Measurements from ENCODE around the gene IL17B.

IL17B gene

GRCh38 chr5:149356391-149356790, 22.7 kb downstream of the IL17B start:
- no peak overlapping the region for H3K18ac ChIP-seq (ENCODE audit: low read length)
- H3K4ac ChIP-seq (ENCODE audit: low read length): no peak overlapping the region
- H2AK5ac ChIP-seq (ENCODE audit: low read depth, low read length): no peak overlapping the region
- no peak overlapping the region for H3K4me2 ChIP-seq (ENCODE audit: insufficient read depth, low read length, poor library complexity, severe bottlenecking)
- DNase-seq (ENCODE audit: low spot score): no peak
- no peak overlapping the region for H2BK5ac ChIP-seq (ENCODE audit: low read length)
- no peak overlapping the region for H2BK12ac ChIP-seq (ENCODE audit: low read length)
- H3K23ac ChIP-seq (ENCODE audit: low read depth, low read length, poor library complexity): no peak overlapping the region
- H3K27me3 ChIP-seq (ENCODE audit: control insufficient read depth in 3 of 3, insufficient read depth in 3 of 3, low read depth in 1 of 3, low read length in 3 of 3): no peaks in the 10 kb centered on the region
- no peak overlapping the region for H2BK120ac ChIP-seq (ENCODE audit: low read depth, low read length)
- H3K36me3 ChIP-seq (replicated peaks in 1 of 2; ENCODE audit: control insufficient read depth in 2 of 2, insufficient read depth in 2 of 2, low read length in 2 of 2): peaks cover 5 to 48% of the 10 kb centered on the region in 2 donors
- H2AFZ ChIP-seq (ENCODE audit: low read length): no peak overlapping the region
- no peak overlapping the region for H3K27ac ChIP-seq (replicated peaks; ENCODE audit: low read length)
- no peak overlapping the region for H2BK15ac ChIP-seq (ENCODE audit: low read length)
- H3K4me1 ChIP-seq (ENCODE audit: control insufficient read depth in 2 of 2, insufficient read depth in 1 of 2, low read depth in 1 of 2, low read length in 2 of 2): peaks cover 3 to 5% of the 10 kb centered on the region in 2 donors
- WGBS, 2 donors (ENCODE audit: extremely low coverage in 2 of 2, insufficient read length in 2 of 2, insufficient replicate concordance in 1 of 2): no CpG with 5 or more reads among the region's 8 CpGs
- H4K8ac ChIP-seq (ENCODE audit: low read depth, low read length): no peak overlapping the region
- H3K4me3 ChIP-seq (ENCODE audit: low read length in 2 of 2): no peak overlapping the region
- no peak overlapping the region for H4K91ac ChIP-seq (ENCODE audit: low read depth, low read length, poor library complexity)
- H3K9me3 ChIP-seq (replicated peaks in 1 of 2; ENCODE audit: control insufficient read depth in 2 of 2, insufficient read depth in 1 of 2, low read depth in 1 of 2, low read length in 2 of 2): no peaks in the 10 kb centered on the region
- H3K14ac ChIP-seq (ENCODE audit: low read length): no peak overlapping the region
- H3K79me1 ChIP-seq (ENCODE audit: low read depth, low read length): no peaks in the 10 kb centered on the region
- no peak overlapping the region for H3K9ac ChIP-seq (ENCODE audit: low read depth, low read length, poor library complexity)

GRCh38 chr5:149355688-149356087, 23.4 kb downstream of the IL17B start:
- Histone ChIP-seq H3K9ac (ENCODE audit: low read depth, low read length, poor library complexity) (no peak overlapping the region), H2AFZ (ENCODE audit: low read length) (no peak overlapping the region), H2BK15ac (ENCODE audit: low read length) (no peak overlapping the region), H2BK5ac (ENCODE audit: low read length) (no peak overlapping the region), H3K14ac (ENCODE audit: low read length) (no peak overlapping the region), H3K36me3 (replicated peaks in 1 of 2; ENCODE audit: control insufficient read depth in 2 of 2, insufficient read depth in 2 of 2, low read length in 2 of 2) (peaks cover 9 to 55% of the 10 kb centered on the region in 2 donors), H2BK120ac (ENCODE audit: low read depth, low read length) (no peak overlapping the region), H3K4me2 (ENCODE audit: insufficient read depth, low read length, poor library complexity, severe bottlenecking) (no peak overlapping the region), H3K9me3 (replicated peaks in 1 of 2; ENCODE audit: control insufficient read depth in 2 of 2, insufficient read depth in 1 of 2, low read depth in 1 of 2, low read length in 2 of 2) (no peaks in the 10 kb centered on the region), H3K4ac (ENCODE audit: low read length) (no peak overlapping the region), H4K8ac (ENCODE audit: low read depth, low read length) (no peak overlapping the region), H3K18ac (ENCODE audit: low read length) (no peak overlapping the region), H3K79me1 (ENCODE audit: low read depth, low read length) (no peaks in the 10 kb centered on the region), H3K23ac (ENCODE audit: low read depth, low read length, poor library complexity) (no peak overlapping the region), H3K4me3 (ENCODE audit: low read length in 2 of 2) (no peak overlapping the region), H3K27ac (replicated peaks; ENCODE audit: low read length) (no peak overlapping the region), H3K27me3 (ENCODE audit: control insufficient read depth in 3 of 3, insufficient read depth in 3 of 3, low read depth in 1 of 3, low read length in 3 of 3) (no peaks in the 10 kb centered on the region), H2AK5ac (ENCODE audit: low read depth, low read length) (no peak overlapping the region), H3K4me1 (ENCODE audit: control insufficient read depth in 2 of 2, insufficient read depth in 1 of 2, low read depth in 1 of 2, low read length in 2 of 2) (peaks cover 3 to 5% of the 10 kb centered on the region in 2 donors), H2BK12ac (ENCODE audit: low read length) (no peak overlapping the region), H4K91ac (ENCODE audit: low read depth, low read length, poor library complexity) (no peak overlapping the region)
- DNase-seq (ENCODE audit: low spot score): no peak
- no CpG with 5 or more reads among the region's 1 CpG for WGBS, 2 donors (ENCODE audit: extremely low coverage in 2 of 2, insufficient read length in 2 of 2, insufficient replicate concordance in 1 of 2)

GRCh38 chr5:149353911-149354310, 25.2 kb downstream of the IL17B start:
- Histone ChIP-seq H3K23ac (ENCODE audit: low read depth, low read length, poor library complexity) (no peak overlapping the region), H2AFZ (ENCODE audit: low read length) (no peak overlapping the region), H3K27me3 (ENCODE audit: control insufficient read depth in 3 of 3, insufficient read depth in 3 of 3, low read depth in 1 of 3, low read length in 3 of 3) (no peaks in the 10 kb centered on the region), H3K14ac (ENCODE audit: low read length) (no peak overlapping the region), H2AK5ac (ENCODE audit: low read depth, low read length) (no peak overlapping the region), H3K18ac (ENCODE audit: low read length) (no peak overlapping the region), H3K9ac (ENCODE audit: low read depth, low read length, poor library complexity) (no peak overlapping the region), H2BK12ac (ENCODE audit: low read length) (no peak overlapping the region), H3K4ac (ENCODE audit: low read length) (no peak overlapping the region), H3K36me3 (replicated peaks in 1 of 2; ENCODE audit: control insufficient read depth in 2 of 2, insufficient read depth in 2 of 2, low read length in 2 of 2) (peaks cover 17 to 73% of the 10 kb centered on the region in 2 donors), H4K8ac (ENCODE audit: low read depth, low read length) (no peak overlapping the region), H2BK5ac (ENCODE audit: low read length) (no peak overlapping the region), H2BK15ac (ENCODE audit: low read length) (no peak overlapping the region), H3K4me2 (ENCODE audit: insufficient read depth, low read length, poor library complexity, severe bottlenecking) (no peak overlapping the region), H3K4me1 (ENCODE audit: control insufficient read depth in 2 of 2, insufficient read depth in 1 of 2, low read depth in 1 of 2, low read length in 2 of 2) (peaks cover 3 to 5% of the 10 kb centered on the region in 2 donors), H3K27ac (replicated peaks; ENCODE audit: low read length) (no peak overlapping the region), H3K9me3 (replicated peaks in 1 of 2; ENCODE audit: control insufficient read depth in 2 of 2, insufficient read depth in 1 of 2, low read depth in 1 of 2, low read length in 2 of 2) (no peaks in the 10 kb centered on the region), H3K79me1 (ENCODE audit: low read depth, low read length) (no peaks in the 10 kb centered on the region), H3K4me3 (ENCODE audit: low read length in 2 of 2) (no peak overlapping the region), H2BK120ac (ENCODE audit: low read depth, low read length) (no peak overlapping the region), H4K91ac (ENCODE audit: low read depth, low read length, poor library complexity) (no peak overlapping the region)
- no peak for DNase-seq (ENCODE audit: low spot score)
- WGBS, 2 donors (ENCODE audit: extremely low coverage in 2 of 2, insufficient read length in 2 of 2, insufficient replicate concordance in 1 of 2): no CpG with 5 or more reads among the region's 2 CpGs

- no peak overlapping the region for H2BK15ac ChIP-seq (ENCODE audit: low read length)
- no peaks in the 10 kb centered on the region for H3K79me1 ChIP-seq (ENCODE audit: low read depth, low read length)
- H3K9ac ChIP-seq (ENCODE audit: low read depth, low read length, poor library complexity): no peak overlapping the region
- H4K8ac ChIP-seq (ENCODE audit: low read depth, low read length): no peak overlapping the region
- H3K27ac ChIP-seq (replicated peaks; ENCODE audit: low read length): no peak overlapping the region
- no peak overlapping the region for H3K18ac ChIP-seq (ENCODE audit: low read length)
- DNase-seq (ENCODE audit: low spot score): no peak
- no CpG with 5 or more reads among the region's 4 CpGs for WGBS, 2 donors (ENCODE audit: extremely low coverage in 2 of 2, insufficient read length in 2 of 2, insufficient replicate concordance in 1 of 2)
- no peak overlapping the region for H3K4me3 ChIP-seq (ENCODE audit: low read length in 2 of 2)
- no peak overlapping the region for H2BK120ac ChIP-seq (ENCODE audit: low read depth, low read length)
- H2AFZ ChIP-seq (ENCODE audit: low read length): no peak overlapping the region
- no peak overlapping the region for H3K23ac ChIP-seq (ENCODE audit: low read depth, low read length, poor library complexity)
- H3K4me2 ChIP-seq (ENCODE audit: insufficient read depth, low read length, poor library complexity, severe bottlenecking): no peak overlapping the region
- H3K27me3 ChIP-seq (ENCODE audit: control insufficient read depth in 3 of 3, insufficient read depth in 3 of 3, low read depth in 1 of 3, low read length in 3 of 3): no peaks in the 10 kb centered on the region
- H2BK5ac ChIP-seq (ENCODE audit: low read length): no peak overlapping the region
- no peak overlapping the region for H2AK5ac ChIP-seq (ENCODE audit: low read depth, low read length)
- H3K14ac ChIP-seq (ENCODE audit: low read length): no peak overlapping the region
- H3K9me3 ChIP-seq (replicated peaks in 1 of 2; ENCODE audit: control insufficient read depth in 2 of 2, insufficient read depth in 1 of 2, low read depth in 1 of 2, low read length in 2 of 2): no peaks in the 10 kb centered on the region
- no peak overlapping the region for H4K91ac ChIP-seq (ENCODE audit: low read depth, low read length, poor library complexity)
- no peak overlapping the region for H2BK12ac ChIP-seq (ENCODE audit: low read length)
- H3K4me1 ChIP-seq (ENCODE audit: control insufficient read depth in 2 of 2, insufficient read depth in 1 of 2, low read depth in 1 of 2, low read length in 2 of 2): peaks cover 0 to 2% of the 10 kb centered on the region in 2 donors
- H3K4ac ChIP-seq (ENCODE audit: low read length): no peak overlapping the region
- H3K36me3 ChIP-seq (replicated peaks in 1 of 2; ENCODE audit: control insufficient read depth in 2 of 2, insufficient read depth in 2 of 2, low read length in 2 of 2): peaks cover 24 to 90% of the 10 kb centered on the region in 2 donors
Observed at GRCh38 chr5:149352169-149352568, 26.9 kb downstream of the IL17B start.
